Measurements from ENCODE around the gene SLC38A10. TPM values are rescaled to one million over a fixed set of nuclear protein-coding genes. Genes with fewer than 3 reads are reported as not detected.

The SLC38A10 gene
- polyA plus RNA-seq, 6 donors from 2014 or later, result 44.0 to 82.0 (median 51.0) TPM

DNA sequence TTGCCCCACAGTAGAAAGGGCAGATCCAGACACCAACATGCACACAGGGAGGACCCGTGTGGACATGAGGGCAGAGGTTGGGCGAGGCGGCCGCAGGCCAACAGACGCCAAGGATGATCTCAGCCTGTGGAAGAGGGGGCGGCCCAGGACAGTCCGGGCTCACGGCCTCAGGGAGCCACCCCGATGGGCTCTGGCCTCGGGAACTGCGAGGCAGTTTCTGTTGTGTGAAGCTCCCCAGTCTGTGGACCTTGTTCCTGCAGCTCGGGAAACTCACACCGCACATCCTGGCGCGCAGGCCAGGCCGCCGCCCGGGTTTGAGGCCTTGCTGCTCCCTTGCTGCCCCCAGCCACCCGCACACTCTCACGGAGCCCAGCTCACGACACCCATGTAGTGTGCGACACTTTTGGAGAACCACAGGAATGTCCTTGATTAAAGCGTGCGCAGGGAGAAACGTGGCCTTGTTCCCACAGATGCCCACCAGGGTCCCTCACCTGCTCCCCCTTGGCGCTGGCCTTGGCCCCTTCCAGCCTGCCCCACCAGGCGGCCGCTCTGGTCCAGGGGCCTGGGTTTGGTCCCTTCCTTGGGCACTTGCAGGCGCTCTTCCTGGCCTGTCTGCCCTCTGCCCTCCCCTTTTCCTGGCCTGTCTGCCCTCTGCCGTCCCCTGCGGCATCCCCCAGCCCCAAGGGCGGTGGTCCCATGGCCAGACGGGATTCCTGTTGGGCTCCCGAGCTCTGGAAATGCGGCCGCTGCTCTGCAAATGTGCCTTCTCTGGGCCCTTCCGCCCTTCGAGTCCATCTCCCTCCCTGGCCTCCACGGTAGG, 9.3 kb upstream of the SLC38A10 start:
- no peak overlapping the region for H3K27ac Mint-ChIP-seq
- H3K36me3 Mint-ChIP-seq, result no peaks in the 10 kb centered on the region
- peaks cover 4 to 18% (median 7%) of the 10 kb centered on the region in 3 donors for H3K27me3 Mint-ChIP-seq
- peak overlapping the region in 1 of 8 donors; percentile 22 for H3K4me3 Mint-ChIP-seq
- ATAC-seq (ENCODE audit: low read depth in 2 of 2) (no peak), DNase-seq (no peak)
- H3K9me3 Mint-ChIP-seq, result no peaks in the 10 kb centered on the region
- H3K4me1 Mint-ChIP-seq, result peaks cover 11 to 18% (median 18%) of the 10 kb centered on the region in 3 donors

DNA sequence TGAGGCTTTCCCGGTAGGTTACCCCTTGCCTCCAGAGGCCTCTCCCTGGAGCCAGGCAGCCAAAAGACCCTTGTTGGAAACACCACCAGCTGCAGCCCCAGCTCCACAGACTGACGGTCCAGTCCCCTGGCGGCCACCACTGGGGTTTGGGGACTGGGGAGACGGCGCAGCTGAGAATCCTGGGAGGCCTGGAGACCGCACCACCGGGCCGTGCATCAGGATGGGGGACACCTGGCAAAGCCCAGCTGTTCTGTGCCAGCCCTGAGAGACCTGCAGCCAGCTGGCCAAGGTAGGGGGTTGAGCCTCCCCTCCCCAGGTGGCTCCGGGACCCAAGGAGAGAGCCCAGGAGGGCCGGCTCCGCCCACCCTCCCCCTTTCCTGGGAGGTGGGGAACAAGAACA, 8.3 kb upstream of the SLC38A10 start:
- H3K4me3 Mint-ChIP-seq, result no peak overlapping the region
- H3K36me3 Mint-ChIP-seq, result no peaks in the 10 kb centered on the region
- no peaks in the 10 kb centered on the region for H3K9me3 Mint-ChIP-seq
- DNase-seq, result no peak
- no peak for ATAC-seq (ENCODE audit: low read depth in 2 of 2)
- H3K27ac Mint-ChIP-seq, result no peak overlapping the region
- H3K27me3 Mint-ChIP-seq, result peaks cover 0 to 13% (median 7%) of the 10 kb centered on the region in 3 donors
- H3K4me1 Mint-ChIP-seq, result peaks cover 8 to 18% (median 18%) of the 10 kb centered on the region in 3 donors

DNA sequence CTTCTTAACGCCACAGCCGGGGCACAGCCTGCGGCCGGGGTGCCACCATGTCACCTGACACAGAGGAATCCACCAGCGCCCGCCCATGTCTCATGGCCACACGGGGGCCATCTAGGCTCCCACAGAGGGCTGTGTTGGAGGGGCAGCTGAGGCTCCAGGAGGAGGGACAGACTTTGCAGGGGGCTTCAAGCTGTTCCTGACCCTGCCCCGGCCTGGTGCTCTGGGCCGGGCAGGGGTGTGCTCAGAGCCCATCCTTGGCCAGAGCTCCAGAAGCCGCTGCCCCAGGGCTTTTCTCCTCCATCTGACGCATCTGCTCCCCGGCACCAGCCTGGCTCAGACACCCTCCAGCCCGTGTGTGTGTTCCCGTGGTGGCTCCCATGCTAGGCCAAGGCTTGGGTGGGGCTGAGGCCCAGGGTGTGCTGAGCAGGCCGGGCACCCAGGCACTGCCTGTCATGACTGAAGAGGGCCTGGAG, 7.8 kb upstream of the SLC38A10 start:
- H3K27me3 Mint-ChIP-seq, result peaks cover 0 to 13% (median 7%) of the 10 kb centered on the region in 3 donors
- no peak for DNase-seq
- H3K27ac Mint-ChIP-seq, result peak overlapping the region in 1 of 6 donors; percentile 84
- peaks cover 8 to 16% (median 15%) of the 10 kb centered on the region in 3 donors for H3K4me1 Mint-ChIP-seq
- no peak for ATAC-seq (ENCODE audit: low read depth in 2 of 2)
- no peaks in the 10 kb centered on the region for H3K36me3 Mint-ChIP-seq
- H3K9me3 Mint-ChIP-seq, result no peaks in the 10 kb centered on the region
- no peak overlapping the region for H3K4me3 Mint-ChIP-seq

DNA sequence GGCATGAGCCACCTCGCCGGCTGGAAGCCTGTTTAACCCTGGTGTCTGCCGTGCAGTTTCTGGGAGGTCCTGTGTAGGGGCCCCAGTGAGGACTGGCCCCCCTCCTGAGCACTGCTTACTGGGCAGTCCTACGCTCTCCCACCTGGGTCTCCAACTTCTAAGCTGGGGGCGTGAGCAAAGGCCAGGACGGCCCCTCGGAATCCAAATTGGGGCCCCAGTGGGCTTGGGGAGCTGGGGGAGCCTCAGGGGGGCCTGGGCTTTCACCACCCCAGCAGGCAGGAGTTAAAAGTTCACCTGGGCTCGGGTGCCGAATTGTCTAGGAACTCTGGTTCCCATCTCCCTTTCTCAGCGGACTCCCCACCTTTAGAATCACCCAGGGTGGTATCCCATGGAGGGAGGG, 7.2 kb upstream of the SLC38A10 start:
- Mint-ChIP-seq H3K27me3 (peaks cover 0 to 13% (median 7%) of the 10 kb centered on the region in 3 donors), H3K4me1 (peaks cover 2 to 11% (median 10%) of the 10 kb centered on the region in 3 donors), H3K9me3 (no peaks in the 10 kb centered on the region), H3K4me3 (no peak overlapping the region), H3K36me3 (no peaks in the 10 kb centered on the region), H3K27ac (peak overlapping the region in 1 of 6 donors; percentile 84)
- no peak for DNase-seq
- no peak for ATAC-seq (ENCODE audit: low read depth in 2 of 2)

DNA sequence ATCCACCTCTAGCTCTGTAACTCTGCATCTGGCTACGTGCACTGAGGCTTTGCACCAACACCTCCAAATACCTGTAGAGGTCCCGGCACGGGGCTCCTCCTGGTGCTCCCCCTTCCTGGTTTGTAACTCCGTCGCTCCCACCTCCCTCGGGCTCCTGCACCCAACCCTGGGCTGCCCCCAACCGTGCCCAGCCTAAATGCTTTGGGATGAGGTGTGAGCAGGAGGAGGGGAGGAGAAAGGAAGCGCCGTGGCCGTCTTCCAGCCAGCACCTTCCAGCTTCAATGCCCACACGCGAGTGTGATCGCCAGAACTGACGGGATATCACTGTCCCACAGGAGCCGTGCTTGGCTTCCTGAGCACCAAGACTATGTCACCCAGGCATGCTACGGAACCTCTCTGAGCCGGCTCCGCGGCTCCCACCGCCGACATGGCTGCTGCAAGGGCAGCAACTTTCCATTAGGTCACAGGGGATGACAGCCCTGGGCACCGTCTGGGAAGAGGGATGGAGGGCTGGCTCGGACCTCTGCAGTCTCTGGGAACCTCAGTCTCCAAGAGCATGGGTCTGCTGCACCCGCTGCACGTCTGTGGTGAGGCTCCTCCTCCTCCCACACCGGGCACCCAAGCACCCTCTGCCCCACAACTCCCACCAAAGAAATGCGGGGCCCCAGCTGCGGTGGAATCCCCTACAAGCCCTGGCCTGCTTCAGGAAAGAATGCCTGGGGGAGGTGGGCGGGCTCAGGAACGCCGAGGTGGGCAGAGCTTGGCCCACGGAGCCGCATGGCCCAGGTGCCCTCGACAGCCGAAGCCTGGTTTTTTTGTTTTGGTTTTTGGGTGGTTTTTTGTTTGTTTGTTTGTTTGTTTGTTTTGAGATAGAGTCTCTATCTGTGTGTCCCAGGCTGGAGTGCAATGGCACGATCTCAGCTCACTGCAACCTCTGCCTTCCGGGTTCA, 6.4 kb upstream of the SLC38A10 start:
- Mint-ChIP-seq H3K36me3 (no peaks in the 10 kb centered on the region), H3K4me3 (no peak overlapping the region), H3K9me3 (no peaks in the 10 kb centered on the region), H3K27ac (no peak overlapping the region), H3K27me3 (peaks cover 0 to 13% (median 7%) of the 10 kb centered on the region in 3 donors), H3K4me1 (peaks cover 4 to 14% (median 7%) of the 10 kb centered on the region in 3 donors)
- DNase-seq, result no peak
- ATAC-seq (ENCODE audit: low read depth in 2 of 2), result no peak

DNA sequence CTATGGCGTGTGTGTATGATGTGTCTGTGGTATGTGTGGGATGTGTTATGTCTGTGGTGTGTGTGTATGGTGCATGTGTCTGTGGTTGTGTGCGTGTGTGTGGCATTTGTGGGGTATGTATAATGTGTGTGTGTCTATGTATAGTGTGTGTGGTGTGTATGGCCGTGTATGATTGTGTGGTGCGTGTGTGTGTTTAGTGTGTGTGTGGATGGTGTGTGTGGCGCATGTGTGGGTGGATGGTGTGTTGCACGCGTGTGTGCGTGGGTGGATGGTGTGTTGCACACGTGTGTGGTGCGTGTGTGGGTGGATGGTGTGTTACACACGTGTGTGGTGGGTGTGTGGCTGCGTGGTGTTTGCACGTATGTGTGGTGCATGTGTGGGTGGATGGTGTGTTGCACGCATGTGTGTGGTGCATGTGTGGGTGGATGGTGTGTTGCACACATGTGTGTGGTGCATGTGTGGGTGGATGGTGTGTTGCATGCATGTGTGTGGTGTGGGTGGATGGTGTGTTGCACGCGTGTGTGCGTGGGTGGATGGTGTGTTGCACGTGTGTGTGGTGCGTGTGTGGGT, 5.6 kb upstream of the SLC38A10 start:
- no peak for ATAC-seq (ENCODE audit: low read depth in 2 of 2)
- Mint-ChIP-seq H3K4me3 (no peak overlapping the region), H3K4me1 (peaks cover 9 to 17% (median 12%) of the 10 kb centered on the region in 3 donors), H3K36me3 (no peaks in the 10 kb centered on the region), H3K27me3 (peaks cover 0 to 10% (median 7%) of the 10 kb centered on the region in 3 donors), H3K9me3 (no peaks in the 10 kb centered on the region), H3K27ac (peak overlapping the region in 2 of 6 donors; percentile 60 to 88)
- DNase-seq, result no peak

DNA sequence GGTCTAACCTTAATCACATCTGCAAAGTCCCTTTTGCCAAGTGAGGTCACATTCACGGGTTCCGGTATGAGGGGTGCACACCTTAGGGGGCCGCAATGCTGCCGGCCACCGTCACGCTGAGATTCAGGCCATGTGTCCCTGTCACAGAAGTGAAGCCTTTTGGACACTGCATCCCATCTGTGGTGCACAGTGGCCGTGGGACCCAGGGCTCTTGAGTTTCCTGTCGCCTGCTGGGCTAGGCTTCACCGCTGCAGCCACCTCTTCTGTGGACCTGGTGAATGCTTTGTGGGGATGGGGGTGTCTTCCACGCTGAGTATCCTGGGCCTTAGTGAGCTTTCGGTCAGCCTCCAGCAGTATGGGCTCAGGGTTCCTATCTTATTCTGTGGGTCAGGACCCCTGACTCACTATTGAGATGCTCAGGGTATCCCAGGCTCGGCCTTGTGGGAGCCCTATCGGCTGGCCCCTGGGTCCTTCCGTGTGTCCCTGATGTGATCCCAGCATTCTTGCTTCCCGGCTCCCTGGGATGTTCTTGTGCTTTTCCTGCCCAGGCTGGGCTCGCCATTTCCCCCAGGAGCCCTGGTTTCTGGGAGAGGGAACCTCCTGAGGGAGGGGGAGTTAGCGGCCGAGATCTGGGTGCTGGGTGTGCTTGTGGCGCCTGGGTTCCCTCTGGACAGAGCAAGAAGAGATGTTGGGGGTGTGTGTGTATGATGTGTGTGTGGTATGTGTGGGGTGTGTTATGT, 4.9 kb upstream of the SLC38A10 start:
- Mint-ChIP-seq H3K27ac (no peak overlapping the region), H3K27me3 (peaks cover 0 to 7% (median 7%) of the 10 kb centered on the region in 3 donors), H3K4me3 (no peak overlapping the region), H3K9me3 (no peaks in the 10 kb centered on the region), H3K4me1 (peaks cover 15 to 19% (median 19%) of the 10 kb centered on the region in 3 donors), H3K36me3 (no peaks in the 10 kb centered on the region)
- DNase-seq (no peak), ATAC-seq (ENCODE audit: low read depth in 2 of 2) (no peak)

DNA sequence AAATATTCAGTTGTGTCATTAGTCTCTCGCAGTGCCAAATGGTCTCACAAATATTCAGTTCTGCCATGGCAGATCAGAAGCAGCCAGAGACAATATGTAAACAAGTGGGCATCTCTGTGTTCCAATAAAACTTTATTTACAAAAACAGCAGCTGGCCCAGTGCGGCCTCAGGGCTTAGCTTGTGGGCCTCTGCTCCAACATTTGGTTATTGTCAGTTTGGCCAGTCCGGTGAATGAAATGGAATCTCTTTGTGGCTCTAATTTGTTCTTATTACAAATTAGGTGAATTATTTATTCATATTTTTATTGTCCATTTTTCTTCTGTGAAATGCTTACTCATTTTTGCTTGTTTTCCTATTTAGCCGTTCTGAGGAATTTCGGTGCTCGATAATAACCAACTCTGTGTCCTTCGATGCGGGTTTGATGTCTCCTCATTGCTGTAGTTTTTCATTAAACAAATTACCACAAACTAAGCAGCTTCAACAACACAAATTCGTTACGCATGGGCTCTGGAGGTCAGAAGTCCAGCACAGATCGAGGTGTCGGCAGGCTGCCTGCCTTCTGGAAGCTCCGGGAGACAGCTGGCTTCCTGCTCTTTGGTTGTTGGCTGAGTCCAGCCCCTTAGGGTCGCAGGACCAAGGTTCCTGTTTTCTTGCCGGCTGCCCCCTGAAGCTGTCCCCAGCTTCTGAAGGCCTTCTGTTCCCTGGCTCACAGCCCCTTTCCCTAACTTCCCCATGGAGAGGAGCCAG, 4.1 kb upstream of the SLC38A10 start:
- ATAC-seq (ENCODE audit: low read depth in 2 of 2) (no peak), DNase-seq (no peak)
- Mint-ChIP-seq H3K36me3 (no peaks in the 10 kb centered on the region), H3K27me3 (peaks cover 0 to 7% (median 7%) of the 10 kb centered on the region in 3 donors), H3K27ac (peak overlapping the region in 1 of 6 donors; percentile 29), H3K4me1 (peaks cover 17 to 22% (median 19%) of the 10 kb centered on the region in 3 donors), H3K4me3 (peak overlapping the region in 2 of 8 donors; percentile 47 to 72), H3K9me3 (no peaks in the 10 kb centered on the region)

DNA sequence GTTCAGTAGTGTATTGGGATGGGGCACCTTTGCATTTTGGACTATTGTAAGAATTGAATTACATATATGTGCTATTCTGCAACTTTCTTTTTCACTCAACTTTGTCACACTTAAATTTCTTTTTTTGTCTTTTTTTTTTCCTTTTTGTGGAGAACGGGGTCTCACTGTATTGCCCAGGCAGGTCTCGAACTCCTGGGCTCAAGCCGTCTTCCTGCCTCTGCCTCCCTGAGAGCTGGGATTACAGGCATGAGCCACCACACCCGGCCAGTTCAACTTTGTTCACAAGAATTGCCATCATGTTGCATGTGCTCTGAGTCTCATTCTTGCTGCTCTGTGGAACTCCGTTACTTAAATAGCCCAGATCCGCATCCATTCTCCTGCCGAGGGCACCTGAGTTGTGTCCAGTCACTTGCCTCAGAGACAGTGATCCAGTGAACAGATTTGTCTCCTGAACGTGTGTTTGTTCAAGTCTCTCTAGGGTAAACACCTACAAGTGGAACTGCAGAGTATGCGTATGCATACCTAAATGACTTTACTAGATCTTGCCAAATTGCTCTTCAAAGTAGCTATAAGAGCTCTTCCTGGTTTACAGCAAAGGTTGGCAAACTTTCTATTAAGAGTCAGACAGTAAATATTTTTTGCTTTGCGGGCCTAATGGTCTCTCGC, 3.4 kb upstream of the SLC38A10 start:
- Mint-ChIP-seq H3K36me3 (no peaks in the 10 kb centered on the region), H3K9me3 (no peaks in the 10 kb centered on the region), H3K4me1 (peaks cover 19 to 24% (median 23%) of the 10 kb centered on the region in 3 donors), H3K27me3 (peaks cover 0 to 7% (median 7%) of the 10 kb centered on the region in 3 donors), H3K4me3 (peak overlapping the region in 2 of 8 donors; percentile 42 to 72), H3K27ac (peak overlapping the region in 2 of 6 donors; percentile 79 to 83)
- DNase-seq, result no peak
- ATAC-seq (ENCODE audit: low read depth in 2 of 2), result no peak

DNA sequence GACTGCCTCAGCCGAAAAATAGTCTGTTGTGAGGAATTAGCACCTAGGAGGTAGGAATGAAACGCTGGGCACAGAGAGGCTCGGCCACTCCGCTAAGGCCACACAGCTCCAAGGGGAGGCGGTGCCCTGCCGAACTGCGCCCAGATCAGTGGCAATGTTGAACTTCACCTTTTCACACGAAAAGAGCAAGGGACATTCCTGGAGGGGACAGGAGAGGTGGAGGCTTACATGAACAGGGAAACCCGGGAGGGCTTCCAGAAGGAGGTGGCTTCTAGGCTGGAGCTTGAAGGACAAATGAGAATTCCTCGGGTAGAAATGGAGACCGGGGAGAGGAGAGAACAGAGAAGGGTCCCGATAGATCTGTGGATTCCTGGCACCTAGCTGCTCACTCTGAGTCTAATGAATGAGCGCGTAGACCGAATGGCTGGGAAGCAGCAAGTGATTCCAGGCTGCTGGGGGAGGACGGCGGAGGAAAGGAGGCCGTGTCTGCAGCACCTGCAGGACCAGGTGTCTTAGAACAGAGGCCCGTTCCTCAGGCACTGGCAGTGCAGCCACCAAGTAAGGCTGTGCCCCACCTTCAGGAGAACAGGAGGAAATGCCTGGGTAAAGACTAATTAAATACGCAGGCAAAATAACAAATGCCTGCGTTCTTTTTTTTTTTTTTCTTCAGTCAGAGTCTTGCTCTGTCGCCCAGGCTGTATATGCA, 722 bp upstream of the SLC38A10 start:
- ATAC-seq (ENCODE audit: low read depth in 2 of 2) (peak; percentile 54 to 56), DNase-seq (peak; percentile 62)
- peaks cover 0 to 7% (median 7%) of the 10 kb centered on the region in 3 donors for H3K27me3 Mint-ChIP-seq
- H3K4me1 Mint-ChIP-seq, result peaks cover 28 to 39% (median 29%) of the 10 kb centered on the region in 3 donors
- no peaks in the 10 kb centered on the region for H3K36me3 Mint-ChIP-seq
- H3K27ac Mint-ChIP-seq, result peak overlapping the region; percentile 96 to 99 (median 98)
- H3K9me3 Mint-ChIP-seq, result no peaks in the 10 kb centered on the region
- H3K4me3 Mint-ChIP-seq, result peak overlapping the region; percentile 95 to 100 (median 98)

DNA sequence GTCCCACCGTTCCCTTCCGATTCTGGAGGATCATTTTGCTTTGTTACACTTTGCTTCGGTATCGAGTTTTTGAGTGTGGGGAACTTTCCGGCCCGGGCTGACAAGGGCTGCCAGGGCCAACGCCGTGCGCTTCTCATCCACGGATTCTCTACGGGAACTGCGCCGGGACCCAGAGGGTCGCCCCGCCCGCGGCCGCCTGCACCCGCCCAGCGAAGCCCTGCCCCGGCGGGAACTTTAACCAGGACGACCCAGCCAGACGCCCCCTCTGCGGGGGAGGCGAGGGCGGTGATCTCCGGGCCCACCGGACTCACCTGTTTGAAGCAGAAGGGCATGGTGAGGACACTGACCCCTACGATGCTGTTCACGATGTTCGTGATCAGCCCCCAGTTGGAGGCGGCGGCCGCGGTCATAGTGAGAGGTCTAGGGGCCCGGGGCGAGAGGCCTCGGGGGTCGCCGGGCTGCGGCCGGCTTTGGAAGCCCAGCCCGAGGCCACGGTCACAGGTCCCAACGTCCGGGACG, 536 bp downstream of the SLC38A10 start:
- peaks cover 22 to 46% (median 28%) of the 10 kb centered on the region in 3 donors for H3K4me1 Mint-ChIP-seq
- DNase-seq (no peak), ATAC-seq (ENCODE audit: low read depth in 2 of 2) (no peak)
- H3K27me3 Mint-ChIP-seq, result no peaks in the 10 kb centered on the region
- H3K4me3 Mint-ChIP-seq, result peak overlapping the region; percentile 80 to 100 (median 91)
- H3K36me3 Mint-ChIP-seq, result no peaks in the 10 kb centered on the region
- H3K27ac Mint-ChIP-seq, result peak overlapping the region in 4 of 6 donors; percentile 63 to 96 (median 88)
- no peaks in the 10 kb centered on the region for H3K9me3 Mint-ChIP-seq

All from naive B cell (primary cell).